Measurements from ENCODE around the gene CHD8.
"Not testable (repeated sequence)": the region's sequence is repeated elsewhere in the genome, so short reads cannot be mapped to it uniquely, and the experiment has no call there.

CHD8 gene

DNA sequence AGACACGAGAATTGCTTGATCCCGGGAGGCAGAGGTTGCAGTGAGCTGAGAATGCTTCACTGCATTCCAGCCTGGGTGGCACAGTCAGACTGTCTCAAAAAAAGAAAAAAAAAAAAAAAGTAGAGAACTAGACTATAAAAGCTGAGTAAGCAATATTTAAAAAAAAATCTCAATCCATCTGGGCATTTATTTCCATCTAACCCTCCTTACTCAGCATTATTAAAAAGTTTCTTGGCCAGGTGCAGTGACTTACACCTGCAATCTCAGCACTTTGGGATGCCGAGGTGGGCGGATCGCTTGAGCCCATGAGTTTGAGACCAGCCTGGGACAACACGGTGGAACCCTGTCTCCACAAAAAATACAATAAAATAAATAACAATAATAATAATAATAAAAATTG is 76.6 kb downstream of the CHD8 start:
- DNase-seq (ENCODE audit: extremely low read depth in 1 of 2, low read depth in 1 of 2), result no peak

DNA sequence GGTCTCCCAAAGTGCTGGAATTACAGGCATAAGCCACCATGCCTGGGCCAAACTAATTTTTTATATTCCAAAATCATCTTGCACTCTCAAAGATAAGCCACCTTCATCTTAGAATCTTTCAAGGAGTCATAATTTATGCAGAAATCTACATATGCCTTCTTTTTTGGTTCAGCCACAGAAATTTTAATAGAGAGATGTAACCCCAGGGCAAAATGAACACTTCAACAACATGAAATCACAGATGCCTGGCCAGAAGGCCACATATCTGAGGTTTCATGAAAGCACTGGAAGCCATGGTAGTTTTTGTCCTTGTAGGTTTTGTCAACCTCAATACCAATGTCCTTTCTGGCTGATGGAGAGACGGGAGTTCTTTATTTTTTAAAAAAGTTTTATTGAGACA is 81.9 kb downstream of the CHD8 start:
- DNase-seq (ENCODE audit: extremely low read depth in 1 of 2, low read depth in 1 of 2), result no peak

DNA sequence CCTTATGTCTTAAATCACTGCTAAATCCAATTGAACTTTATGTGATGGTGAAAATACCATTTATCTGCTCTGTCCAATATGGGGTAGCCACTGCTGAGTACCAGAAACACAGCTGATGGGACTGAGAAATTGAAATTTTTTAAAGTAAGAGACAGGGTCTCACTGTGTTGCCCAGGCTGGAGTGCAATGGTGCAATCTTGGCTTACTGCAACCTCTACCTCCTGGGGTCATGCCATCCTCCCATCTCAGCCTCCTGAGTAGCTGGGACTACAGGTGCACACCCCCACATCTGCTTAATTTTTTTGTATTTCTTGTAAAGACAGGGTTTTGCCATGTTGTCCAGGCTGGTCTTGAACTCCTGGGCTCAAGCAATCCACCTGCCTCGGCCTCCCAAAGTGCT is 83.1 kb downstream of the CHD8 start:
- DNase-seq (ENCODE audit: extremely low read depth in 1 of 2, low read depth in 1 of 2), result not testable (repeated sequence)

DNA sequence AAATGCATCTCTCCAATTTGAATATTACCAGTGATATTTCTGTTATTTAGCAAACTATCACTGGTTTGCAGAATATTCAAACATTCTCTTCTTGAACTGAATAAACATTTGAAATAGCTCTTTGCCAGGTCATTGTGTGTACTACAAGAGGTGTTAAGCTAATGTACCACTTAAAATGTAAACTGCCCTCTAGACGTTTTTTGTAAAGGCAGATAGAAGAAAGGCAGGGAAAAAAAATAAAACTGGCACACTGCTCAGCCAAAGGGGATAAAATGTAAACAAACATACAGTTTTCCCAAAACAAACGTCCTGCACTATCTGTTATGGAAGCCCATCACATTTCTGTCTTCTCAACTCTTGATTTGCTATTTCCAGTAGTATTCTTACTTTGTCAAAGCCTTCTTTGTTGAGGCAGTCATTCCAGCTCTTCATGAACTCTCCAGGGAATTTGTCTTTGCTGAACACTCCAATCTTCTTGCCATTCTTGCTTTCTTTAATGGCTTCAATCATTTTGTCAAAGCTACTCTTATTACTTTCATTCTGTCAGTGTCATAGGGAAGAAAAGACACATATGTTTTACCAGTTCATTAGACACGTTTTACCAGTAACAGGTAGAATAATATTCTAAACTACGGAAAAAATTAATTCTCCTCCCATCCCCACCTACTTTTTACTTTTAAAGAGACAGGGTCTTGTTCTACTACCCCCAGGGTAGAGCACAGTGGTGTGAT is 85.8 kb downstream of the CHD8 start:
- DNase-seq (ENCODE audit: extremely low read depth in 1 of 2, low read depth in 1 of 2), result no peak

DNA sequence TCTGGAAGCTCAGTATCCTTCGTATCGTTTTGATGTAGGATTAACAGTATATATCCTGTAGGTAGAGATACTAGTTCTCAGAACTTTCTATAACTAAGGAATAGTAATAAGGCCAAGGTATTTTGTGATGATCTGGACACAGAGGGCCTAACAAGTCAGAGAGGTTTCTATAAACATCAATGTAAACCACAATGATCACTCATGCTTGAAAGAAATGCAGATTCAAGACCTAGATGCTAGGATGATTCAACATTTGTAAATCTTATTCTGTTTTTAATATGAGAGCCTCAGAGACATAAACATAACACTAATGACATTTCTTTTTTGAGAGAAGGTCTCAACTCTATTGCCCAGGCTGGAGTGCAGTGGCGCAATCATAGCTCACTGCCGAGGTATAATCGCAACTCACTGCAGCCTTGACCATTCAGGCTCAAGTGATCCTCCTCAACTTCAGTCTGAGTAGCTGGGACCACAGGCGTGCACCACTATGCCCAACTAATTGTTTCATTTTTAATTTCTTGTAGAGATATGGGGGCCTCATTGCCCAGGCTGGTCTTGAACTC is 88.3 kb downstream of the CHD8 start:
- no peak for DNase-seq (ENCODE audit: extremely low read depth in 1 of 2, low read depth in 1 of 2)

DNA sequence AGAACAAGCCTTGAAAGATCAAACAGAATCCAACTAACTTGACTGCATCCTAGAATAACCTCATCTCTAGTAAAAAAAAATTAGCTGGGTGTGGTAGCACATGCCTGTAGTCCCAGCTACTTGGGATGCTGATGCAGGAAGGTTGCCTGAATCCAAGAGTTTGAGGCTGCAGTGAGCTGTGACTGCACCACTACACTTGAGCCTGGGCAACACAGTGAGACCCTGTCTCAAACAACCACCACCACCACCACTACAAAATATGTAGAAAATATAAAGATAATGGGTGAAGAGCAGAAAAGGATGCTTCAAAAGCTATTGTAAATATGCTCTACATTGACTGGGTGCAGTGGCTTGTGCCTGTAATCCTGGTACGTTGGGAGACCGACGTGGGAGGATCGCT is 99.4 kb downstream of the CHD8 start:
- DNase-seq (ENCODE audit: extremely low read depth in 1 of 2, low read depth in 1 of 2), result no peak

DNA sequence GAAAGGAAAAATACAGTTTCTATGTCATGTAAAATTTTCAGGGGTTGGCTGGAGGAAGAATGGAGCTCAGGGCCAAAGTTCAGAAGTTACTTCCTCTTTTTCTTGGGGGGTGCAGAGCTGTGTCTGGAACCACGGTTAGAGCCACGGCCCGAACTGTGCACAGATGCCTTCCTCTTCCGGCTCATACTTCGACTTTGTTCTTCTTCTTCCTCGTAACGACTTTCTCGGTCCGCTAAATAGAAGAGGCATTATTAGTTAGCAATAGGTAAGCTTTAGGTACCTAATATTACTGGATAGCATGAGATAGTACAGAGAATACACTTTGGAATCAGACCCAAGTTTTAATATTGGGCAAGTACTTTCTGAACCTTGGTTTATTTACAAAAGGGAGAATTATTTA is 103.3 kb downstream of the CHD8 start:
- no peak for DNase-seq (ENCODE audit: extremely low read depth in 1 of 2, low read depth in 1 of 2)

DNA sequence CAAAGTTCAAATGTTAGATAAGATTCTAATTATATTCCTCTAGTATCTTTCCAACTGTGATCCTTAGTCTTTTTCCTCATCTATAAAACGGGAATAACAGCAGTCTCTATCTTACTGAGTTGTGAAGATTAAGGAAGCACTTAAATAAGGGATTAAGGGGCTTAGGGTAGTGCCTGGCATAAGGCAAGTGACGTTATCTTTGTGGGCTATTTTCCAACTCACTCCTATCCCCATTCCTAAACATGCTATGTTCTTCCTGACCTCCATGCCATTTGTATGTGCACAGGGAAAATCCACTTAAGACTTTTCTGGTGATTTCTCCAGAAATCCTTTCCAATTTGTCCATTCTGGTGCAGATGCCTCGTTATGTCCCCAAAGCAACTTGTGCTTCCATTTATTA is 105.4 kb downstream of the CHD8 start:
- no peak for DNase-seq (ENCODE audit: extremely low read depth in 1 of 2, low read depth in 1 of 2)

DNA sequence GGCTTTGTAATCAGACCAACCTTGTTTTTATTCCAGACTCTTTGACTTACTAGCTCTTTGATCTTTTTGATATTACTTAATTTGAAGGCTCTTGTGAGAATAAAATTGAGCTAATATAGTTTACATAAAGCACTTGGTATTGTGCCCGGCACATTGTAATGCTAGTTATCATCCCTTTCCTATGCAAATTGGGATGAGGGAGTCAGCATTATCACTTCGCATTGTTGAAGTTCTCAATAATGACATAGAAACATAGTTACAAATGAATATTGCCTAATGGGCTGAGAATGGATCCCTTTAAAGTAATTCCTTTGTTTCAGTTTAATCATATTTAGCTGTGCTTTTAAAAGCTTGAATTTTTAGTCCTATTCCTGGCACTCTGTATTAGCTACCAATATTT is 108.7 kb downstream of the CHD8 start:
- no peak for DNase-seq (ENCODE audit: extremely low read depth in 1 of 2, low read depth in 1 of 2)

DNA sequence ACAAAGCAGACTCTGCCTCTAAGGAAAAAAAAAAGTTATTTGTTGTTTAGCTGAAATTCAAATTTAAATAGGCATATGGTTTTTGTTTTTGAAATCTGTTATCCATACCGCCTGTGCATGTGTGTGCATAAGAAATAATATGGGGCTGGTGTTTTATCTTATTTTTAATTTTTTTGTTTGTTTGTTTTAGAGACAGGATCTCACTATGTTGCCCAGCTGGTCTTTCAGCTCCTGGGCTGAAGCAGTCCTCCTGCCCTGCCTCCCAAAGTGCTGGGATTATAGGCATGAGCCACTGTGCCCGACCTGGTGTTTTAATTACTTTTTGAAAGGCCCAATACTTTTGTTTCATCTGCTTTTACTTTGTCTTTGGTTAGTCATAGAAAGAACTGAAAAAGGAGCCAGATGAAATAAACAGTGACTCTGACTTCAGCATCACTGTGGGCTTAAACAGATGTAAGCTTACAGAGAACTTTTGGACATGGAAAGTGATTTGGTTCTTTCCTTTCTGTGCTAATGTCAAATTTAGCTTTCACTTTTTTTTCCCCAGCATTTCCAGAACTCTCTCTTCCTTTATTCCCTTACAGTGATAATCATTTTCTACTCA is 109.3 kb downstream of the CHD8 start:
- DNase-seq (ENCODE audit: extremely low read depth in 1 of 2, low read depth in 1 of 2), result no peak

DNA sequence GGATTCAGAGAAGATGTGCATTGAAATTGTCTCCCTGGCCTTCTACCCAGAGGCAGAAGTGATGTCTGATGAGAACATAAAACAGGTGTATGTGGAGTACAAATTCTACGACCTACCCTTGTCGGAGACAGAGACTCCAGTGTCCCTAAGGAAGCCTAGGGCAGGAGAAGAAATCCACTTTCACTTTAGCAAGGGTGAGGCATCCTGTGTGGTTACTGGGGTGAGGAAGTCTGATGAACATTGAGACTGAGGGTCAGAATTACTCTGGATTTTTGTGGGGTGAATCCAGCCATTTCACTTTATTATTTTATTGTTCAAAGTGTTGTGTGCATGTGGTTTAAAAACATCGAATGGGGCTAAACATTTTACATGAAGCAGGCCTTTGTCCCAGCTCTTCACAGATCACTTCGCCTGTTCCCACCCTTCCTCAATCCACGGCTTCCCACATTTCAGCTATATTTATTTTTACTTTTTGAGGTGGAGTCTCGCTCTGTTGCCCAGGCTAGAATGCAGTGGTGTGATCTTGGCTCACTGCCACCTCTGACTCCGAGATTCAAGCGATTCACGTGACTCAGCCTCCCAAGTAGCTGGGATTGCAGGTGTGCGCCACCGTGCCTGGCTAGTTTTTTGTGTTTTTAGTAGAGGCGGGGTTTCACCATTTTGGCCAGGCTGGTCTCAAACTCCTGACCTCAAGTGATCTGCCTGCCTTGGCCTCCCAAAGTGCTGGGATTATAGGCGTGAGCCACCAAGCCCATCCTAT is 112.7 kb downstream of the CHD8 start:
- no peak for DNase-seq (ENCODE audit: extremely low read depth in 1 of 2, low read depth in 1 of 2)

Data from stimulated activated CD8-positive, alpha-beta memory T cell treated with anti-CD3 and anti-CD28 coated beads, Interleukin-7, amount 100 ng/mL, for 48 hours (primary cell).